HEK293T (cell line): ENCODE measurements around the gene WWOX.

Source experiments
- CTCF ChIA-PET: fragments of 350-600 bp; formaldehyde crosslinking; extraction: SDS; loops from one replicate; lab custom pipeline; 2021; ENCODE audit warnings: antibody characterized with exemption, inconsistent platforms; lab: Yijun Ruan, JAX
- POLR2A ChIA-PET: fragments of 350-600 bp; formaldehyde crosslinking; extraction: SDS; loops from one replicate; lab custom pipeline; 2020; ENCODE audit warnings: antibody characterized with exemption, inconsistent platforms; lab: Yijun Ruan, JAX
- DNase-seq: peaks from one replicate; pipeline ENCODE4 v3.0.0; 2012; ENCODE audit warnings: mixed read lengths; ENCODE audit errors: extremely low spot score
- ARNT ChIP-seq: fragments of 450-650 bp; IDR thresholded peaks from 2 replicates; pipeline ENCODE4 v1.6.1; 2017; ENCODE audit warnings: mild to moderate bottlenecking
- BHLHE40 ChIP-seq: fragments of 450-650 bp; IDR thresholded peaks from 2 replicates; pipeline ENCODE4 v1.6.1; 2016; ENCODE audit warnings: mild to moderate bottlenecking, moderate library complexity, borderline replicate concordance
- CTBP1 ChIP-seq: fragments of 450-650 bp; IDR thresholded peaks from 2 replicates; pipeline ENCODE4 v1.6.1; 2016; ENCODE audit warnings: borderline replicate concordance
- ELF4 ChIP-seq: fragments of 450-650 bp; IDR thresholded peaks from 2 replicates; pipeline ENCODE4 v1.6.1; 2017; ENCODE audit warnings: antibody characterized with exemption
- FOXA1 ChIP-seq: fragments of 450-650 bp; IDR thresholded peaks from 2 replicates; pipeline ENCODE4 v1.6.1; 2016; ENCODE audit warnings: mild to moderate bottlenecking
- FOXK2 ChIP-seq: fragments of 450-650 bp; IDR thresholded peaks from 2 replicates; pipeline ENCODE4 v1.6.1; 2016; ENCODE audit warnings: mild to moderate bottlenecking
- FOXM1 ChIP-seq: fragments of 450-650 bp; IDR thresholded peaks from 2 replicates; pipeline ENCODE4 v1.6.1; 2017; ENCODE audit warnings: mild to moderate bottlenecking, borderline replicate concordance
- HDGF ChIP-seq: fragments of 450-650 bp; IDR thresholded peaks from 2 replicates; pipeline ENCODE4 v1.6.1; 2017; ENCODE audit warnings: antibody characterized with exemption, borderline replicate concordance
- L3MBTL2 ChIP-seq: fragments of 450-650 bp; conservative IDR thresholded peaks from 2 replicates; pipeline ENCODE4 v1.6.1; 2016; ENCODE audit warnings: mild to moderate bottlenecking
- LEF1 ChIP-seq: fragments of 450-650 bp; IDR thresholded peaks from 2 replicates; pipeline ENCODE4 v1.6.1; 2017; ENCODE audit warnings: mild to moderate bottlenecking, borderline replicate concordance
- NFRKB ChIP-seq: fragments of 450-650 bp; IDR thresholded peaks from 2 replicates; pipeline ENCODE4 v1.6.1; 2016; ENCODE audit warnings: mild to moderate bottlenecking, moderate library complexity
- PKNOX1 ChIP-seq: fragments of 450-650 bp; IDR thresholded peaks from 2 replicates; pipeline ENCODE4 v1.6.1; 2016
- SP1 ChIP-seq: fragments of 450-650 bp; IDR thresholded peaks from 2 replicates; pipeline ENCODE4 v1.6.1; 2017
- SUZ12 ChIP-seq: fragments of 450-650 bp; IDR thresholded peaks from 2 replicates; pipeline ENCODE4 v1.6.1; 2016; ENCODE audit warnings: mild to moderate bottlenecking
- TARDBP ChIP-seq: fragments of 450-650 bp; IDR thresholded peaks from 2 replicates; pipeline ENCODE4 v1.6.1; 2016
- ZNF384 ChIP-seq: fragments of 450-650 bp; IDR thresholded peaks from 2 replicates; pipeline ENCODE4 v1.6.1; 2016

WWOX gene

GRCh38 chr16:78227855-78228254 lies 128.4 kb downstream of the WWOX start:
- DNase-seq: peak; percentile 28
- TF ChIP-seq SUZ12: no peak
- POLR2A ChIA-PET: no interaction called here
- CTCF ChIA-PET: interaction anchor here (0.5 kb wide), 1 partner anchor 122 kb away, joined by 5 read pairs; no protein-coding TSS in a partner anchor

GRCh38 chr16:78228704-78229103 lies 129.2 kb downstream of the WWOX start:
- ChIA-PET CTCF (interaction anchor here (0.6 kb wide), 1 partner anchor 101 kb away, joined by 3 read pairs; no protein-coding TSS in a partner anchor), POLR2A (no interaction called here)
- TF ChIP-seq CTBP1 (no peak), NFRKB (no peak), L3MBTL2 (no peak), ARNT (no peak), ZNF384 (no peak), FOXA1 (no peak), TARDBP (no peak), SUZ12 (no peak), HDGF (no peak), FOXK2 (no peak), LEF1 (no peak), ELF4 (no peak), PKNOX1 (no peak), BHLHE40 (no peak), FOXM1 (no peak), SP1 (no peak)

GRCh38 chr16:78230832-78231231 lies 131.4 kb downstream of the WWOX start:
- DNase-seq: no peak
- no peak for TF ChIP-seq FOXA1
- no peak for TF ChIP-seq FOXK2
- TF ChIP-seq L3MBTL2: no peak
- TF ChIP-seq BHLHE40: no peak
- no peak for TF ChIP-seq ARNT
- no peak for TF ChIP-seq TARDBP
- ChIA-PET POLR2A (no interaction called here), CTCF (interaction anchor here (0.6 to 1.1 kb wide), 2 partner anchors 248 to 759 kb away, joined by 3 to 4 read pairs; no protein-coding TSS in a partner anchor)

More at GRCh38 chr16:78228704-78229103, 129.2 kb downstream of the WWOX start:
- no peak for DNase-seq

- TF ChIP-seq LEF1: no peak
- no peak for TF ChIP-seq FOXM1
- no peak for TF ChIP-seq L3MBTL2
- no peak for TF ChIP-seq PKNOX1
- TF ChIP-seq NFRKB: no peak
- no peak for TF ChIP-seq ZNF384
- no peak for TF ChIP-seq HDGF
- TF ChIP-seq CTBP1: no peak
- POLR2A ChIA-PET: no interaction called here
- peak; percentile 86 for DNase-seq
- CTCF ChIA-PET: interaction anchor here (0.7 kb wide), 1 partner anchor 119 kb away, joined by 3 read pairs; no protein-coding TSS in a partner anchor
Measured at GRCh38 chr16:78235168-78235800, 135.8 kb downstream of the WWOX start.

GRCh38 chr16:78235876-78236275 lies 136.4 kb downstream of the WWOX start:
- DNase-seq: no peak
- TF ChIP-seq FOXK2 (no peak), CTBP1 (no peak), NFRKB (no peak), ZNF384 (no peak), TARDBP (no peak)
- POLR2A ChIA-PET: no interaction called here
- CTCF ChIA-PET: no interaction called here

- TF ChIP-seq PKNOX1 (no peak), SUZ12 (no peak), ARNT (no peak), ZNF384 (no peak), FOXA1 (no peak), L3MBTL2 (no peak), CTBP1 (no peak), ELF4 (no peak), HDGF (no peak), BHLHE40 (no peak), FOXM1 (no peak), SP1 (no peak), FOXK2 (no peak), TARDBP (no peak), LEF1 (no peak), NFRKB (no peak)
- CTCF ChIA-PET: interaction anchor here (0.7 to 0.9 kb wide), 2 partner anchors 8 to 11 kb away, joined by 3 read pairs; no protein-coding TSS in a partner anchor
- POLR2A ChIA-PET: no interaction called here
- no peak for DNase-seq
Measured at GRCh38 chr16:78237841-78238240, 138.4 kb downstream of the WWOX start.
